MCF 10A (cell line): Measurements from ENCODE around the gene KRT7. TPM values are rescaled to one million over a fixed set of nuclear protein-coding genes. Genes with fewer than 3 reads are reported as not detected.

ENCODE experiments used
- BruUV-seq: library from RNA; stranded (reverse); fragments of 400-500 nt; replicated peaks from 2 replicates; lab custom pipeline; 2021; lab: Mats Ljungman, UMichigan
- CTCF ChIA-PET: fragments of 300-600 bp; sonication (Branson Sonifier 250); formaldehyde crosslinking; extraction: SDS; loops from one replicate; lab custom pipeline; 2021; ENCODE audit warnings: antibody characterized with exemption, inconsistent platforms; lab: Yijun Ruan, JAX
- POLR2A ChIA-PET: fragments of 300-600, 350-650 bp; sonication (Branson Sonifier 250); formaldehyde crosslinking; extraction: SDS; loops from one replicate; lab custom pipeline; 2020; ENCODE audit warnings: antibody characterized with exemption, inconsistent platforms; lab: Yijun Ruan, JAX
- DNase-seq: peaks from one replicate; pipeline ENCODE4 v3.0.0-alpha.2; 2018; ENCODE audit not compliant: unreplicated experiment
- H3K27ac Mint-ChIP-seq: one replicate; pipeline ENCODE4 v1.8.0; 2022; ENCODE audit warnings: mild to moderate bottlenecking, low read depth, mixed read lengths; ENCODE audit not compliant: unreplicated experiment
- H3K27me3 Mint-ChIP-seq: one replicate; pipeline ENCODE4 v1.8.0; 2022; ENCODE audit warnings: mixed read lengths; ENCODE audit not compliant: insufficient read depth, unreplicated experiment
- H3K36me3 Mint-ChIP-seq: one replicate; pipeline ENCODE4 v1.8.0; 2022; ENCODE audit warnings: mild to moderate bottlenecking, moderate library complexity, mixed read lengths; ENCODE audit not compliant: insufficient read depth, unreplicated experiment
- H3K4me1 Mint-ChIP-seq: one replicate; pipeline ENCODE4 v1.8.0; 2022; ENCODE audit warnings: mixed read lengths; ENCODE audit not compliant: insufficient read depth, unreplicated experiment
- H3K4me3 Mint-ChIP-seq: one replicate; pipeline ENCODE4 v1.8.0; 2022; ENCODE audit warnings: mild to moderate bottlenecking, moderate library complexity, mixed read lengths; ENCODE audit not compliant: unreplicated experiment
- H3K9me3 Mint-ChIP-seq: one replicate; pipeline ENCODE4 v1.8.0; 2022; ENCODE audit warnings: mixed read lengths; ENCODE audit not compliant: unreplicated experiment
- intact Hi-C: fragments of 100-400 bp; cut with micrococcal nuclease; formaldehyde crosslinking; loops from 2 replicates; pipeline ENCODE4 v1.14.1; 2022
- total RNA-seq: library from RNA; stranded (reverse); gene quantifications from 2 replicates; pipeline ENCODE4 v1.2.3, GENCODE V29; 2022
- TF ChIP-seq, protein P1 (sequence below): fragments of 200-600 bp; IDR thresholded peaks from one replicate; pipeline ENCODE4 v1.8.0; 2022; ENCODE audit warnings: antibody characterized with exemption, mild to moderate bottlenecking; ENCODE audit not compliant: unreplicated experiment

KRT7 gene
- total RNA-seq, 1 experiment from 2014 or later = 3,360 TPM

- DNase-seq = no peak
- POLR2A ChIA-PET = interaction anchor here (1.0 to 2.7 kb wide), 4 partner anchors 11 to 18 kb away, joined by 3 to 8 read pairs (median 4); no protein-coding TSS in a partner anchor
- intact Hi-C loops = no loop called here
- H3K27ac Mint-ChIP-seq = no peak overlapping the region
- no peaks in the 10 kb centered on the region for H3K27me3 Mint-ChIP-seq
- H3K36me3 Mint-ChIP-seq = no peaks in the 10 kb centered on the region
- peaks cover 20% of the 10 kb centered on the region for H3K4me1 Mint-ChIP-seq
- no peaks in the 10 kb centered on the region for H3K9me3 Mint-ChIP-seq
- H3K4me3 Mint-ChIP-seq = no peak overlapping the region
- TF ChIP-seq, protein P1, sequence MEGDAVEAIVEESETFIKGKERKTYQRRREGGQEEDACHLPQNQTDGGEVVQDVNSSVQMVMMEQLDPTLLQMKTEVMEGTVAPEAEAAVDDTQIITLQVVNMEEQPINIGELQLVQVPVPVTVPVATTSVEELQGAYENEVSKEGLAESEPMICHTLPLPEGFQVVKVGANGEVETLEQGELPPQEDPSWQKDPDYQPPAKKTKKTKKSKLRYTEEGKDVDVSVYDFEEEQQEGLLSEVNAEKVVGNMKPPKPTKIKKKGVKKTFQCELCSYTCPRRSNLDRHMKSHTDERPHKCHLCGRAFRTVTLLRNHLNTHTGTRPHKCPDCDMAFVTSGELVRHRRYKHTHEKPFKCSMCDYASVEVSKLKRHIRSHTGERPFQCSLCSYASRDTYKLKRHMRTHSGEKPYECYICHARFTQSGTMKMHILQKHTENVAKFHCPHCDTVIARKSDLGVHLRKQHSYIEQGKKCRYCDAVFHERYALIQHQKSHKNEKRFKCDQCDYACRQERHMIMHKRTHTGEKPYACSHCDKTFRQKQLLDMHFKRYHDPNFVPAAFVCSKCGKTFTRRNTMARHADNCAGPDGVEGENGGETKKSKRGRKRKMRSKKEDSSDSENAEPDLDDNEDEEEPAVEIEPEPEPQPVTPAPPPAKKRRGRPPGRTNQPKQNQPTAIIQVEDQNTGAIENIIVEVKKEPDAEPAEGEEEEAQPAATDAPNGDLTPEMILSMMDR = no peak
- CTCF ChIA-PET = interaction anchor here (0.5 to 7.2 kb wide), 4 partner anchors 15 to 141 kb away, joined by 3 to 52 read pairs (median 3); no protein-coding TSS in a partner anchor
- no TSS peak for BruUV-seq
These were observed 30.9 kb downstream of the KRT7 start for GRCh38 chr12:52263761-52264434.

GRCh38 chr12:52264435-52264825 is 31.4 kb downstream of the KRT7 start:
- Mint-ChIP-seq H3K9me3 (no peaks in the 10 kb centered on the region), H3K27ac (no peak overlapping the region), H3K36me3 (no peaks in the 10 kb centered on the region), H3K27me3 (no peaks in the 10 kb centered on the region), H3K4me3 (no peak overlapping the region), H3K4me1 (peaks cover 20% of the 10 kb centered on the region)
- TF ChIP-seq, protein P1 = no peak
- POLR2A ChIA-PET = interaction anchor here (0.7 to 2.7 kb wide), 2 partner anchors 12 to 250 kb away, joined by 3 to 8 read pairs; no protein-coding TSS in a partner anchor
- CTCF ChIA-PET = interaction anchor here (0.5 to 7.2 kb wide), 3 partner anchors 14 to 142 kb away, joined by 3 to 52 read pairs (median 3); no protein-coding TSS in a partner anchor
- intact Hi-C loops = no loop called here
- no peak for DNase-seq
- no TSS peak for BruUV-seq

DNA sequence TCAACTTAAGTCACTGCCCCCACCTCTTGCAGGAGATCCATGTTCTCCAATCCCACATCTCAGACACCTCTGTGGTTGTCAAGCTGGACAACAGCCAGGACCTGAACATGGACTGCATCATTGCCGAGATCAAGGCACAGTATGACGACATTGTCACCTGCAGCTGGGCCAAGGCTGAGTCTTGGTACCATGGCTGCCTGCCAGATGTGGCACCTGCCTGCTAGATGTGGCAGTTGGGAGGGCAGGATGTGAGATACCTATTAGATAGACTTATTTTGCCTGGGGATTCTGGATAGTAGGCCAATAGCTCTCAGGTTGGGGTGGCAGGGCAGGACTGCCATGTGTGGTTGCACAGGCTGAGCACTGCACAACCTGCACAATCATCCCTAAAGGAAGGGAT is 33.5 kb downstream of the KRT7 start:
- BruUV-seq = no TSS peak
- Mint-ChIP-seq H3K9me3 (peaks cover 8% of the 10 kb centered on the region), H3K4me3 (no peak overlapping the region), H3K4me1 (peaks cover 8% of the 10 kb centered on the region), H3K27me3 (no peaks in the 10 kb centered on the region), H3K27ac (no peak overlapping the region), H3K36me3 (no peaks in the 10 kb centered on the region)
- no peak for DNase-seq
- intact Hi-C loops = no loop called here
- CTCF ChIA-PET = interaction anchor here (0.9 to 7.2 kb wide), 4 partner anchors 12 to 106 kb away, joined by 3 to 52 read pairs (median 4); no protein-coding TSS in a partner anchor
- POLR2A ChIA-PET = interaction anchor here (1.1 to 1.4 kb wide), 3 partner anchors 10 to 22 kb away, joined by 3 read pairs; no protein-coding TSS in a partner anchor
- TF ChIP-seq, protein P1 = no peak

- POLR2A ChIA-PET = interaction anchor here (1.1 to 1.4 kb wide), 3 partner anchors 11 to 22 kb away, joined by 3 read pairs; no protein-coding TSS in a partner anchor
- no peak overlapping the region for H3K27ac Mint-ChIP-seq
- H3K4me3 Mint-ChIP-seq = no peak overlapping the region
- CTCF ChIA-PET = interaction anchor here (0.6 to 7.2 kb wide), 4 partner anchors 12 to 474 kb away, joined by 3 to 52 read pairs (median 4); no protein-coding TSS in a partner anchor
- H3K9me3 Mint-ChIP-seq = peaks cover 14% of the 10 kb centered on the region
- BruUV-seq = no TSS peak
- no peaks in the 10 kb centered on the region for H3K27me3 Mint-ChIP-seq
- peaks cover 6% of the 10 kb centered on the region for H3K4me1 Mint-ChIP-seq
- TF ChIP-seq, protein P1 = no peak
- H3K36me3 Mint-ChIP-seq = no peaks in the 10 kb centered on the region
- no peak for DNase-seq
- intact Hi-C loops = no loop called here
These were observed 34.2 kb downstream of the KRT7 start for GRCh38 chr12:52267266-52267665.
